Measurements from ENCODE around the gene OSBPL10. TPM values are rescaled to one million over a fixed set of nuclear protein-coding genes. Genes with fewer than 3 reads are reported as not detected.

OSBPL10 gene
- polyA plus RNA-seq, 6 donors from 2014 or later: 28.7 to 65.6 (median 40.0) TPM

DNA sequence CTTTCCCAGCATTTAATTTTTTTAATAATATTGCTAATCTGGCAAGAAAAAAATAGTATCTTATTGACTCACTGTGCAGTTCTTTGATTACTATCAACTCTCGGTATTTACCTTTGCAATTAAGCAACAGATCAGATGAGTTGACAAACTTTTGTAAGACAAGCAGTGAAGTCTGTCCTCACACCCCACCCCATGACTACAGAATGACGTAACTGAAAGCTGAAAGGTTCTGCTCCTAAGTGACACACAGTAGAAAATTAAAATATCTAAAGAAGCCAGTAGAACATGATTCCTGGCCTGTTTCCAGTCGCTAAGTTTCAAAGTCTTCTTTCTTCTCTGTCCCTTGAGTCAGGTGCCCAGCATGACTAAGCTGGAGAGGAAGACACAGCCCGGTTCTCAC lies 312.8 kb downstream of the OSBPL10 start:
- no peaks in the 10 kb centered on the region for H3K27me3 Mint-ChIP-seq
- H3K36me3 Mint-ChIP-seq: peaks cover 48 to 55% of the 10 kb centered on the region in 2 donors
- H3K27ac Mint-ChIP-seq: peak overlapping the region in 1 of 6 donors; percentile 27
- no peak overlapping the region for H3K4me3 Mint-ChIP-seq
- DNase-seq (no peak), ATAC-seq (ENCODE audit: low read depth in 2 of 2) (no peak)
- H3K9me3 Mint-ChIP-seq: peaks cover 0 to 4% (median 0%) of the 10 kb centered on the region in 7 donors
- peaks cover 0 to 11% (median 8%) of the 10 kb centered on the region in 3 donors for H3K4me1 Mint-ChIP-seq

DNA sequence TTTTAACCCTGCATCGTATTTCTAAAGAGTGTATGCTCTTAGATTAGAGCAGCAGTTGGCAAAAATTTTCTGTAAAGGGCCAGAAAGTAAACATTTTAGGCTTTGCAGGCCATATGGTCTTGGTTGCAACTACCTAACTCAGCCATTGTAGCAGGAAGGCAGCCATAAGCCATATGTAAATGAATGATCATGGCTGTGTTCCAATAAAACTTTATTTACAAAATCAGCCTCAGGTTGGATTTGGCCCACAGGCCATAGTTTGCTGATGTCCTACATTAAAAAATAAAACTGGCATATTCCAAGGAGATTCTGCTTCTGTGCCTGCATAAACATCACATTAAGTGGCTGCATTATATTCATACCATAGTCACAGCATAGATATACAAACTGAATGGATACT lies 313.5 kb downstream of the OSBPL10 start:
- no peaks in the 10 kb centered on the region for H3K27me3 Mint-ChIP-seq
- no peak overlapping the region for H3K27ac Mint-ChIP-seq
- DNase-seq (no peak), ATAC-seq (ENCODE audit: low read depth in 2 of 2) (no peak)
- H3K4me1 Mint-ChIP-seq: peaks cover 0 to 6% (median 2%) of the 10 kb centered on the region in 3 donors
- H3K4me3 Mint-ChIP-seq: no peak overlapping the region
- H3K36me3 Mint-ChIP-seq: peaks cover 48 to 56% of the 10 kb centered on the region in 2 donors
- H3K9me3 Mint-ChIP-seq: peaks cover 0 to 4% (median 0%) of the 10 kb centered on the region in 7 donors

DNA sequence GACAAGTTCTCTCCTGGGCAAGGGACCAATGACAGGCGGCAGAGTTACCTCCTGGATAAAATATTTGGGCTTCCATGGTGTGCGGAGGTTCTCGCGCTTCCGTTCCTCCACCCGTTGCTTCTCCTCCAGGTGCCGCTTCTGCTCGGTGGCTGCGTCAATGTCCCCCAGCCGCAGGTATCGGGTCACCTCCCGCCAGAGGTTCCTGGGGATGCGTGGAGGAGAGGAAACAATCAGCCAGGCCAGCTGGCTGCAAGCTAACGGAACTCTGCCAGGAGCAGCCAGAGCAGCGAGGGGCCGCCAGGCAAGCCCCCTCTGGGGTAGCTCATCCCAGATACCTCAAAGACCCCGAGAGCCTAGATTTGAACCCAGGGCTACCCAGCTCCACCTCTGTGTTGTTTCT lies 317.0 kb downstream of the OSBPL10 start:
- ATAC-seq (ENCODE audit: low read depth in 2 of 2): no peak
- Mint-ChIP-seq H3K9me3 (no peaks in the 10 kb centered on the region), H3K4me3 (no peak overlapping the region), H3K27ac (peak overlapping the region in 2 of 6 donors; percentile 32 to 69), H3K27me3 (no peaks in the 10 kb centered on the region), H3K4me1 (peaks cover 0 to 5% (median 4%) of the 10 kb centered on the region in 3 donors), H3K36me3 (peaks cover 59 to 61% of the 10 kb centered on the region in 2 donors)
- DNase-seq: no peak

DNA sequence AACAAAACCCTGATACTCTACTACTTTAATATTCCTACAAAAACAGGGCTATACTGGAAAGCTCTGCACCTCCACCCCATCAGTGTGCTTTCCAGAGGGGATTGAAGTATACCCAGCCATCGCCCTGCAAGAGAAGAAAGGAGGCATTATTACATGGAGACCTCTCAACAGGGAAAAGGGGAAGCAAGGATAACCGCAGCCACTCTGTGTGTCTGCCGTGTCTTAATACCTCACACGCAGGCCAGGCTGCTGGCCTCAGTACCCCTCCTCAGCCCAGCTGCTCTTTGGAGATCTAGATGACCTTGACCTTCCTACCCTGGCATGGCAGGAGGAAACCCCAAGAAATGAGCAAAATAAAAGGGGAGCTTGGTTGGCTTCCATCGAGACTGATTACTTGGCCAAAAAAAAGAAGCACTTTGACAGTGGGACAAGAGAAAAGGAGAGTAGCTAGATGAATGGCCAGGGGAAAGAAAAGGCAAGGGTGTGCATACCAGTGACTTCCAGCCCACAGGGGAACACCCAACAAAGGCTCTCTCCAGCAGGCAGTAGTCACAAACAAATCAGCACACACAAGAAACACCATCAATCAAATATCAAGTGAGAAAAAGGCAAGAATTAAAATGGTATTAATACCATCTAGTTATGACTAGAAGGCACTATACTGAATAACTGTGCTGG lies 318.9 kb downstream of the OSBPL10 start:
- peaks cover 62 to 71% of the 10 kb centered on the region in 2 donors for H3K36me3 Mint-ChIP-seq
- H3K27me3 Mint-ChIP-seq: no peaks in the 10 kb centered on the region
- ATAC-seq (ENCODE audit: low read depth in 2 of 2): no peak
- peaks cover 0 to 12% (median 9%) of the 10 kb centered on the region in 3 donors for H3K4me1 Mint-ChIP-seq
- no peak for DNase-seq
- peaks cover 2 to 10% (median 4%) of the 10 kb centered on the region in 7 donors for H3K9me3 Mint-ChIP-seq
- H3K27ac Mint-ChIP-seq: peak overlapping the region; percentile 3 to 59 (median 37)
- H3K4me3 Mint-ChIP-seq: no peak overlapping the region

GRCh38 chr3:31661286-31661685 lies 319.8 kb downstream of the OSBPL10 start:
- Mint-ChIP-seq H3K4me3 (no peak overlapping the region), H3K36me3 (peaks cover 71 to 80% of the 10 kb centered on the region in 2 donors), H3K27me3 (no peaks in the 10 kb centered on the region), H3K4me1 (peaks cover 0 to 17% (median 9%) of the 10 kb centered on the region in 3 donors), H3K9me3 (peaks cover 3 to 16% (median 10%) of the 10 kb centered on the region in 7 donors), H3K27ac (peak overlapping the region in 3 of 6 donors; percentile 40 to 60 (median 47))
- no peak for DNase-seq
- no peak for ATAC-seq (ENCODE audit: low read depth in 2 of 2)

DNA sequence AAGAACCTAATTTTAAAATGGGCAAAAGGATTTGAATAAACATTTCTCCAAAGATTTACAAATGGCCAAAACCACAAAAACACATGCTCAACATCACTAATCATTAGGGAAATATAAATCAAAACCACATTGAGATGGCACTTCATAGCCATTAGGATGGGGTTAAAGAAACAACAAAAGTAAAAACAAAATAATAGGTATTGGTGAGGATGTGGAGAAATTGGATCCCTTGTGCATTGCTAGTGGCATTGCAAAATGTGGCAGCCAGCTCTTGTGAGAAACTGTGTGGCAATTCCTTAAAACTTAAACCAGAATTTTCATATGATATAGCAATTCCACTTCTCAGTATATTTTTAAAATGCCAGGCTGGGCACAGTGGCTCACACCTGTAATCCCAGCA lies 321.8 kb downstream of the OSBPL10 start:
- DNase-seq (no peak), ATAC-seq (ENCODE audit: low read depth in 2 of 2) (no peak)
- peaks cover 15 to 37% (median 23%) of the 10 kb centered on the region in 7 donors for H3K9me3 Mint-ChIP-seq
- peaks cover 82 to 93% of the 10 kb centered on the region in 2 donors for H3K36me3 Mint-ChIP-seq
- H3K27ac Mint-ChIP-seq: peak overlapping the region in 3 of 6 donors; percentile 8 to 75 (median 45)
- H3K27me3 Mint-ChIP-seq: no peaks in the 10 kb centered on the region
- peaks cover 0 to 17% (median 9%) of the 10 kb centered on the region in 3 donors for H3K4me1 Mint-ChIP-seq
- no peak overlapping the region for H3K4me3 Mint-ChIP-seq

DNA sequence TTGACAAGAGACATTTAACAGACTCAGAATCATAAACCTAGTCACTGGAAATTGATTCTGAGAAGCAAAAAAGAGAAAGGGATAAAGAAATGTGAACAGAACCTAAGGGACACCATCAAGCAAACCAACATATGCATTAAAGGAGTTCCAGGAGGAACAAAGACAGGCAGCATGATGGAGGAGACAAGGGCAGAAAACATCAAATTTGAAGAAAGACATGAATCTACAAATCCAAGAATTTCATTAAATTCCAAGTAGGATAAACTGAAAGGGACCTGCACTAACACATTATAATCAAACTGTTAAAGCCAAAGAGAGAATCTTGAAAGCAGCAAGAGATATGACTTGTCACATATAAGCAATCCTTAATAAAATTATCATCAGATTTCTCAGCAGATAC lies 326.1 kb downstream of the OSBPL10 start:
- H3K4me1 Mint-ChIP-seq: peaks cover 0 to 20% (median 7%) of the 10 kb centered on the region in 3 donors
- H3K36me3 Mint-ChIP-seq: peaks cover 82 to 100% of the 10 kb centered on the region in 2 donors
- peak overlapping the region in 1 of 6 donors; percentile 6 for H3K27ac Mint-ChIP-seq
- H3K9me3 Mint-ChIP-seq: peaks cover 41 to 79% (median 56%) of the 10 kb centered on the region in 7 donors
- H3K4me3 Mint-ChIP-seq: no peak overlapping the region
- H3K27me3 Mint-ChIP-seq: no peaks in the 10 kb centered on the region
- ATAC-seq (ENCODE audit: low read depth in 2 of 2) (no peak), DNase-seq (no peak)

DNA sequence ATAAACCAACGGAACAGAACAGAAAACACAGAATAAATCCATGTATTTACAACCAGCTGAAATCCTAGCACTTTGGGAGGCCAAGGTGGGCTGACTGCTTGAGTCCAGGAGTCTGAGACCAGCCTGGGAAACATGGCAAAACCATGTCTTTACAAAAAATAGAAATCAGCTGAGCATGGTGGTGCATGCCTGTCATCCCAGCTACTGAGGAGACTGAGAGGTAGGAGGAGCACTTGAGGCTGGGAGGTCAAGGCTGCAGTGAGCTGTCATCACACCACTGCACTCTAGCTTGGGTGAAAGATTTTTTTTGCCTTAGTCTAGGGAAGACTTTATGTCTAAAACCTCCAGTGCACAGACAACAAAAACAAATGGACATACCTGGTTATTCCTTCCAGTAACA lies 327.6 kb downstream of the OSBPL10 start:
- no peak for ATAC-seq (ENCODE audit: low read depth in 2 of 2)
- Mint-ChIP-seq H3K27ac (no peak overlapping the region), H3K4me3 (no peak overlapping the region), H3K36me3 (peaks cover 87 to 99% of the 10 kb centered on the region in 2 donors), H3K4me1 (peaks cover 0 to 20% (median 10%) of the 10 kb centered on the region in 3 donors), H3K27me3 (no peaks in the 10 kb centered on the region), H3K9me3 (peaks cover 50 to 95% (median 69%) of the 10 kb centered on the region in 7 donors)
- no peak for DNase-seq

DNA sequence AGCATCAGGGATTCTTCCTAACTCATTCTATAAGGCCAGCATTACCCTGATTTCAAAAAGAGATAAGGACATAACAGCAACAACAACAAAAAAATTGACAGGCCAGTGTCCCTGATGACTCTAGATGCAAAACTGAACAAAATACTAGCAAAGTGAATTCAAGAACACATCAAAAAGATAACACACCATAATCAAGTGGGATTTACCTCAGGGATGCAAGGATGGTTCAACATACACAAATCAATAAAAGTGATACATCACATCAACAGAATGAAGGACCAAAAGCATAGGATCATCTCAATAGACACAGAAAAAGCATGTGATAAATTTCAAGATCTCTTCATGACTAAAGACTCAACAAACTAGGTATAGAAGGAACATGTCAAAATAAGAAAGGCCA lies 328.8 kb downstream of the OSBPL10 start:
- no peaks in the 10 kb centered on the region for H3K27me3 Mint-ChIP-seq
- no peak overlapping the region for H3K4me3 Mint-ChIP-seq
- peaks cover 0 to 14% (median 6%) of the 10 kb centered on the region in 3 donors for H3K4me1 Mint-ChIP-seq
- H3K27ac Mint-ChIP-seq: no peak overlapping the region
- peaks cover 47 to 89% (median 70%) of the 10 kb centered on the region in 7 donors for H3K9me3 Mint-ChIP-seq
- ATAC-seq (ENCODE audit: low read depth in 2 of 2) (no peak), DNase-seq (no peak)
- peaks cover 82 to 96% of the 10 kb centered on the region in 2 donors for H3K36me3 Mint-ChIP-seq

- peak overlapping the region in 1 of 8 donors; percentile 15 for H3K4me3 Mint-ChIP-seq
- ATAC-seq (ENCODE audit: low read depth in 2 of 2): no peak
Observed at GRCh38 chr3:31648286-31648968, 332.6 kb downstream of the OSBPL10 start.

DNA sequence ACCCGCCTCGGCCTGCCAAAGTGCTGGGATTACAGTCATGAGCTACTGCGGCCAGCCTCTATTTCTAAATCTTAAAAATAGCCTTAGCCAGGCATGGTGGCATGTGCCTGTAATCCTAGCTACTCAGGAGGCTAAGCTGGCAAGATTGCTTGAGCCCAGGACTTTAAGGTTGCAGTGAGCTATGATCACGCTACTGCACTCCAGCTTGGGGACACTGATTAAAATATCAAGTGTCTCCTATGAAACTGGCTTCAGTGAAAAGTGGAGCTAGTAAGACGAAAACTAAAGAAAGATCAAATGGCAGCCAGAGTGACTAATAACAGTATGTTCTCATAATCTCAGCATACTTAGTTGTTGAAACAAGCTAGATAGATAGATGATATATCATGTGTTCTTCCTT lies 335.8 kb downstream of the OSBPL10 start:
- Mint-ChIP-seq H3K9me3 (peaks cover 10 to 26% (median 19%) of the 10 kb centered on the region in 7 donors), H3K27me3 (no peaks in the 10 kb centered on the region), H3K36me3 (peaks cover 24 to 34% of the 10 kb centered on the region in 2 donors), H3K4me1 (peaks cover 0 to 11% (median 10%) of the 10 kb centered on the region in 3 donors), H3K4me3 (no peak overlapping the region), H3K27ac (peak overlapping the region in 1 of 6 donors; percentile 42)
- ATAC-seq (ENCODE audit: low read depth in 2 of 2) (no peak), DNase-seq (no peak)

More at GRCh38 chr3:31648286-31648968, 332.6 kb downstream of the OSBPL10 start:
- Mint-ChIP-seq H3K27me3 (no peaks in the 10 kb centered on the region), H3K9me3 (peaks cover 29 to 56% (median 46%) of the 10 kb centered on the region in 7 donors), H3K36me3 (peaks cover 51 to 65% of the 10 kb centered on the region in 2 donors), H3K27ac (peak overlapping the region in 3 of 6 donors; percentile 42 to 80 (median 54)), H3K4me1 (peaks cover 0 to 11% (median 8%) of the 10 kb centered on the region in 3 donors)
- no peak for DNase-seq

- peak overlapping the region in 2 of 6 donors; percentile 20 to 44 for H3K27ac Mint-ChIP-seq
- H3K27me3 Mint-ChIP-seq: no peaks in the 10 kb centered on the region
- peaks cover 0 to 4% (median 0%) of the 10 kb centered on the region in 7 donors for H3K9me3 Mint-ChIP-seq
- H3K4me1 Mint-ChIP-seq: peaks cover 11 to 16% (median 11%) of the 10 kb centered on the region in 3 donors
- DNase-seq: no peak
- ATAC-seq (ENCODE audit: low read depth in 2 of 2): no peak
- no peak overlapping the region for H3K4me3 Mint-ChIP-seq
- no peaks in the 10 kb centered on the region for H3K36me3 Mint-ChIP-seq
Observed at GRCh38 chr3:31639828-31640227, 341.2 kb downstream of the OSBPL10 start.

DNA sequence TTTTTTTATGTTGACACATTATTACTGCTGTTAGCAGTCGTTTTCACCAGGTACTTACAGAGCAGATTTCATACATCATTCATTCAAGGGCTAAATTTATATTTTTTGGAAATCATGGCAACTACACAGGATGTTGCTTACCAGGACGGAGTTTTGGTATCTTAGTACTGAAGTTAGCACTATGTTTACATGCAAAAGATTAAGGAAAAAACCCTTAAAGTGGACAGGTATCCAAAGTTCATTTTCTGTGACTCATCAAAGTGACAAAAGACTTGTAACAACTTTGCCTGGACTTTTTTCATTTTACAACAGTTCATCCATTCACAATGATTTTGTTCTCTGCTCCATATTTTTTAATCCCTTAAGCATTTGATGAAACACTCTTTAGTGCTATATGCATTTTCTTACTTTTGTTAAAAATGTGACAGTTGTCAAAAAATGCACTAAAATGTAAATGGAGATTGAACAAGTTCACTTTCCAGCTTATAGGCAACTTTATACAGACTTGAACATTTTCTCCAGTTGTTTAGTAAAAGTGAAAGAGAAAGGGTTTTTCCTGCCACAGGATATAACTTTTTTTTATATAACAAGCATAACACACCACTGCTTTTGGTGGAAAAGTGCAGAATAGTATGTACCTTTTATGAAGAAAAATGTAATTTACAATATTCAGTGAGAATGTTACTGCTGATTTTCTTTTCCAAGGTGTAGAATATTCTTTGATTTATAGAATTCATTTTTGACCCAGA lies 344.2 kb downstream of the OSBPL10 start:
- Mint-ChIP-seq H3K27ac (peak overlapping the region in 4 of 6 donors; percentile 18 to 64 (median 36)), H3K36me3 (peaks cover 9 to 12% of the 10 kb centered on the region in 2 donors), H3K27me3 (no peaks in the 10 kb centered on the region), H3K4me1 (peaks cover 11 to 12% (median 11%) of the 10 kb centered on the region in 3 donors), H3K9me3 (no peaks in the 10 kb centered on the region), H3K4me3 (peak overlapping the region in 1 of 8 donors; percentile 37)
- DNase-seq: no peak
- ATAC-seq (ENCODE audit: low read depth in 2 of 2): no peak

Data from naive B cell (primary cell).